SU-DHL-6 (cell line): Measurements from ENCODE around the gene ODAPH.

Experiments used
- H2AFZ ChIP-seq: fragments of 200-600 bp; sonication (generic); 2 replicates; pipeline ENCODE4 v1.6.1; 2014; ENCODE audit warnings: low read depth, mild to moderate bottlenecking, moderate library complexity, mixed read lengths, antibody characterized with exemption, low read length; ENCODE audit not compliant: severe bottlenecking
- H3F3A ChIP-seq: fragments of 200-600 bp; shearing (Covaris generic); 2 replicates; pipeline ENCODE4 v1.6.0; 2016; ENCODE audit warnings: antibody characterized with exemption, mild to moderate bottlenecking; ENCODE audit not compliant: insufficient read depth
- H3K27ac ChIP-seq: fragments of 200-600 bp; sonication (generic); 2 replicates; pipeline ENCODE4 v1.5.1; 2016; ENCODE audit warnings: low read depth, mild to moderate bottlenecking, low read length, moderate library complexity, mixed read lengths
- H3K27me3 ChIP-seq: fragments of 200-600 bp; sonication (generic), shearing (Covaris generic); 2 replicates; pipeline ENCODE4 v1.6.0; 2014; ENCODE audit warnings: mild to moderate bottlenecking, low read length
- H3K36me3 ChIP-seq: fragments of 200-600 bp; sonication (generic); 2 replicates; pipeline ENCODE4 v1.6.1; 2014; ENCODE audit warnings: mild to moderate bottlenecking, low read length, mixed read lengths
- H3K4me2 ChIP-seq: fragments of 300-600, 200-600 bp; shearing (Covaris generic), sonication (generic); 2 replicates; pipeline ENCODE4 v1.6.0; 2014; ENCODE audit warnings: low read length, low read depth, mild to moderate bottlenecking; ENCODE audit not compliant: poor library complexity, severe bottlenecking
- H3K4me3 ChIP-seq: fragments of 200-600 bp; sonication (generic); 2 replicates; pipeline ENCODE4 v1.5.1; 2014; ENCODE audit warnings: antibody characterized with exemption, low read length, mild to moderate bottlenecking, mixed read lengths; ENCODE audit not compliant: insufficient read depth, poor library complexity, severe bottlenecking
- H3K79me2 ChIP-seq: fragments of 200-600 bp; sonication (generic); 2 replicates; pipeline ENCODE4 v1.6.1; 2014; ENCODE audit warnings: mild to moderate bottlenecking, low read length, moderate library complexity; ENCODE audit not compliant: insufficient read depth
- H3K9ac ChIP-seq: fragments of 200-600 bp; sonication (generic); 2 replicates; pipeline ENCODE4 v1.7.0; 2014; ENCODE audit warnings: mild to moderate bottlenecking, low read length
- H3K9me2 ChIP-seq: fragments of 200-600 bp; sonication (generic); replicated peaks from 2 replicates; pipeline ENCODE4 v1.6.1; 2014; ENCODE audit warnings: low read length; ENCODE audit not compliant: insufficient read depth
- H3K9me3 ChIP-seq: fragments of 200-600 bp; sonication (generic); 2 replicates; pipeline ENCODE4 v1.6.1; 2014; ENCODE audit warnings: low read length, mixed read lengths; ENCODE audit not compliant: insufficient read depth
- H4K20me1 ChIP-seq: fragments of 200-600 bp; sonication (generic); 2 replicates; pipeline ENCODE4 v1.6.1; 2014; ENCODE audit warnings: low read depth, mild to moderate bottlenecking, antibody characterized with exemption, low read length, moderate library complexity, mixed read lengths
- CTCF ChIP-seq: fragments of 200-600 bp; sonication (generic); IDR thresholded peaks from one replicate; pipeline ENCODE4 v1.5.1; 2017; ENCODE audit warnings: antibody characterized with exemption, mild to moderate bottlenecking, low read length, moderate library complexity; ENCODE audit not compliant: insufficient read depth, poor library complexity, severe bottlenecking
- EZH2phosphoT487 ChIP-seq: fragments of 200-600 bp; sonication (generic), shearing (Covaris generic); conservative IDR thresholded peaks from 2 replicates; pipeline ENCODE4 v1.6.1; 2018; ENCODE audit warnings: mild to moderate bottlenecking, antibody characterized with exemption, low read length, moderate library complexity, mixed read lengths

Gene ODAPH

GRCh38 chr4:75512386-75513211 is 43.3 kb upstream of the ODAPH start:
- Histone ChIP-seq H3K9me3 (no peaks in the 10 kb centered on the region), H2AFZ (no peak overlapping the region), H3K4me2 (peak overlapping the region; percentile 95), H3K4me3 (peak overlapping the region; percentile 91), H3K27me3 (no peaks in the 10 kb centered on the region), H4K20me1 (no peaks in the 10 kb centered on the region), H3K27ac (0 out of 2 replicates have a peak overlapping the region, but pooled peaks have one; percentile 22), H3K9me2 (no peaks in the 10 kb centered on the region), H3K9ac (peak overlapping the region; percentile 83), H3K79me2 (peaks cover 47% of the 10 kb centered on the region), H3F3A (no peaks in the 10 kb centered on the region), H3K36me3 (no peaks in the 10 kb centered on the region; the same call in 1 of the 2 replicates)
- TF ChIP-seq CTCF: no peak
- no peak for TF ChIP-seq EZH2phosphoT487

- peak overlapping the region; percentile 93 for H2AFZ ChIP-seq
- H3K9me2 ChIP-seq: no peaks in the 10 kb centered on the region
- H3K27me3 ChIP-seq: no peaks in the 10 kb centered on the region
- H3K9me3 ChIP-seq: no peaks in the 10 kb centered on the region
- H3K4me3 ChIP-seq: peak overlapping the region; percentile 91
- H3K27ac ChIP-seq: peak overlapping the region; percentile 93
- H3K9ac ChIP-seq: peak overlapping the region; percentile 83
- TF ChIP-seq CTCF: no peak
- no peak for TF ChIP-seq EZH2phosphoT487
- H3K36me3 ChIP-seq: no peaks in the 10 kb centered on the region; the same call in 1 of the 2 replicates
- H3K4me2 ChIP-seq: peak overlapping the region; percentile 95
- no peaks in the 10 kb centered on the region for H4K20me1 ChIP-seq
- no peaks in the 10 kb centered on the region for H3F3A ChIP-seq
- peaks cover 47% of the 10 kb centered on the region for H3K79me2 ChIP-seq
Measured at GRCh38 chr4:75513526-75514130, 42.2 kb upstream of the ODAPH start.

- H3K27me3 ChIP-seq: no peaks in the 10 kb centered on the region
Measured at GRCh38 chr4:75514131-75514948, 41.5 kb upstream of the ODAPH start, which contains the start of the genes RCHY1 and THAP6. TSS of gene RCHY1 (minus strand) at chr4:75514403. CDS start at chr4:75514286, 117 bp downstream. TSS of gene THAP6 (plus strand) at chr4:75514473. CDS start at chr4:75515453, 980 bp downstream.

More at GRCh38 chr4:75514131-75514948, 41.5 kb upstream of the ODAPH start, which contains the start of the genes RCHY1 and THAP6:
- Histone ChIP-seq H3F3A (no peaks in the 10 kb centered on the region), H2AFZ (peak within 1 kb of the TSS; percentile 93), H3K36me3 (no peaks in the 10 kb centered on the region), H3K4me2 (peak within 1 kb of the TSS; percentile 95), H3K9me3 (no peaks in the 10 kb centered on the region), H4K20me1 (no peaks in the 10 kb centered on the region), H3K9ac (peak within 1 kb of the TSS; percentile 83), H3K9me2 (no peaks in the 10 kb centered on the region), H3K4me3 (peak within 1 kb of the TSS; percentile 91), H3K79me2 (peaks cover 44% of the 10 kb centered on the region), H3K27ac (peak within 1 kb of the TSS; percentile 93)
- TF ChIP-seq CTCF (no peak), EZH2phosphoT487 (no peak)
